DND-41 (cell line): ENCODE results near the gene TEX26.

Experiments
- ATAC-seq: fragments of 200-7000 bp; cut with Tn5 transposase; 3 replicates; pipeline ENCODE4 v1.9.1; 2021; ENCODE audit warnings: low read depth; ENCODE audit not compliant: insufficient read depth
- DNase-seq: peaks from one replicate; pipeline ENCODE4 v3.0.0-alpha.2; 2020
- H2AFZ ChIP-seq: 2 replicates; pipeline ENCODE4 v1.6.0; 2012; ENCODE audit warnings: low read depth, low read length
- H3K27ac ChIP-seq: 2 replicates; pipeline ENCODE4 v1.5.1; 2012; ENCODE audit warnings: low read length, inconsistent platforms
- H3K27me3 ChIP-seq: fragments of 200-600 bp; sonication (generic); 2 replicates; pipeline ENCODE4 v1.6.0; 2012; ENCODE audit warnings: low read length, mild to moderate bottlenecking, inconsistent platforms; ENCODE audit not compliant: insufficient read depth, poor library complexity
- H3K36me3 ChIP-seq: 2 replicates; pipeline ENCODE4 v1.5.1; 2012; ENCODE audit warnings: low read length, inconsistent platforms; ENCODE audit not compliant: insufficient read depth
- H3K4me1 ChIP-seq: 2 replicates; pipeline ENCODE4 v1.5.1; 2012; ENCODE audit warnings: mild to moderate bottlenecking, low read length; ENCODE audit not compliant: insufficient read depth
- H3K4me2 ChIP-seq: 2 replicates; pipeline ENCODE4 v1.6.0; 2012; ENCODE audit warnings: mild to moderate bottlenecking, moderate library complexity, low read length, inconsistent platforms; ENCODE audit not compliant: insufficient read depth
- H3K4me3 ChIP-seq, 2 experiments: fragments of 200-600 bp in 1 of 2; shearing (Covaris generic) in 1 of 2; 2 replicates each; pipeline ENCODE4 v1.5.1; 2012 to 2016; ENCODE audit warnings: inconsistent platforms in 2 of 2, low read length in 2 of 2, mild to moderate bottlenecking in 2 of 2, low read depth in 1 of 2, moderate library complexity in 1 of 2
- H3K79me2 ChIP-seq: 2 replicates; pipeline ENCODE4 v1.6.0; 2012; ENCODE audit warnings: low read length, inconsistent platforms; ENCODE audit not compliant: insufficient read depth
- H3K9ac ChIP-seq: 2 replicates; pipeline ENCODE4 v1.6.0; 2012; ENCODE audit warnings: low read depth, mild to moderate bottlenecking, inconsistent platforms, low read length, moderate library complexity
- H3K9me3 ChIP-seq: 2 replicates; pipeline ENCODE4 v1.5.1; 2012; ENCODE audit warnings: low read length, moderate library complexity, mild to moderate bottlenecking, inconsistent platforms; ENCODE audit not compliant: insufficient read depth, severe bottlenecking
- H4K20me1 ChIP-seq: 2 replicates; pipeline ENCODE4 v1.6.0; 2012; ENCODE audit warnings: low read length; ENCODE audit not compliant: insufficient read depth
- EZH2 ChIP-seq: IDR thresholded peaks from 3 replicates; pipeline ENCODE4 v1.6.1; 2012; ENCODE audit warnings: borderline replicate concordance, low read depth, mild to moderate bottlenecking, moderate library complexity, low read length, inconsistent platforms; ENCODE audit not compliant: severe bottlenecking
- TF ChIP-seq, protein P1 (sequence below): IDR thresholded peaks from 2 replicates; pipeline ENCODE4 v1.5.1; 2012; ENCODE audit warnings: borderline replicate concordance, low read length, moderate library complexity, mild to moderate bottlenecking; ENCODE audit not compliant: poor library complexity, severe bottlenecking; ENCODE audit errors: extremely low read depth

The TEX26 gene

GRCh38 chr13:31001647-31002046, 69.2 kb downstream of the TEX26 start:
- H3K9me3 ChIP-seq: no peaks in the 10 kb centered on the region
- DNase-seq: no peak
- H3K4me3 ChIP-seq: no peak overlapping the region
- H3K79me2 ChIP-seq: no peaks in the 10 kb centered on the region
- H3K4me2 ChIP-seq: no peak overlapping the region
- no peak for TF ChIP-seq EZH2
- TF ChIP-seq, protein P1, sequence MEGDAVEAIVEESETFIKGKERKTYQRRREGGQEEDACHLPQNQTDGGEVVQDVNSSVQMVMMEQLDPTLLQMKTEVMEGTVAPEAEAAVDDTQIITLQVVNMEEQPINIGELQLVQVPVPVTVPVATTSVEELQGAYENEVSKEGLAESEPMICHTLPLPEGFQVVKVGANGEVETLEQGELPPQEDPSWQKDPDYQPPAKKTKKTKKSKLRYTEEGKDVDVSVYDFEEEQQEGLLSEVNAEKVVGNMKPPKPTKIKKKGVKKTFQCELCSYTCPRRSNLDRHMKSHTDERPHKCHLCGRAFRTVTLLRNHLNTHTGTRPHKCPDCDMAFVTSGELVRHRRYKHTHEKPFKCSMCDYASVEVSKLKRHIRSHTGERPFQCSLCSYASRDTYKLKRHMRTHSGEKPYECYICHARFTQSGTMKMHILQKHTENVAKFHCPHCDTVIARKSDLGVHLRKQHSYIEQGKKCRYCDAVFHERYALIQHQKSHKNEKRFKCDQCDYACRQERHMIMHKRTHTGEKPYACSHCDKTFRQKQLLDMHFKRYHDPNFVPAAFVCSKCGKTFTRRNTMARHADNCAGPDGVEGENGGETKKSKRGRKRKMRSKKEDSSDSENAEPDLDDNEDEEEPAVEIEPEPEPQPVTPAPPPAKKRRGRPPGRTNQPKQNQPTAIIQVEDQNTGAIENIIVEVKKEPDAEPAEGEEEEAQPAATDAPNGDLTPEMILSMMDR: no peak
- H3K36me3 ChIP-seq: no peaks in the 10 kb centered on the region
- H2AFZ ChIP-seq: no peak overlapping the region
- H4K20me1 ChIP-seq: no peaks in the 10 kb centered on the region
- H3K9ac ChIP-seq: no peak overlapping the region
- no peak overlapping the region for H3K27ac ChIP-seq
- peaks cover 15% of the 10 kb centered on the region for H3K27me3 ChIP-seq
- no peak for ATAC-seq
- H3K4me1 ChIP-seq: no peaks in the 10 kb centered on the region

DNA sequence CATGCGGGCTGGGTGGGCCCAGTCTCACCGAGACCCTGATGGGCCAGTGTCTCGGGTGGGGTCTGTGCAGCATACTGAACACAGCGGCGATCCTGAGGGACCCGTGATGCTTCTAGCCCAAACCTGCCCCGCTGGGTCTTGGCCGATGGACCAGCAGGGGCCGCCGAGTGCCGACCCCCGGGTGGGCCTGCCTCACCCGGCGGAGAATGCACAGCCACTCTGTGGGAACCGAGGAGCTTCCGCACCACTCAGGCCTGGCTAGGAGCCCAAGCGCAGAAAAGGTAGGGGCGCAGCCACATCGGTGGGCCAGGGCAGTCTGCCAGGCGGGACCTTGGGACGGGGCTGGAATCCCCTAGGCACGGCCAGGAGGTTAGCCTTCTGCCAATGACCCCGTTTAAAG, 72.6 kb downstream of the TEX26 start:
- no peak for DNase-seq
- no peak overlapping the region for H2AFZ ChIP-seq
- TF ChIP-seq EZH2: no peak
- TF ChIP-seq, protein P1: no peak
- H3K4me3 ChIP-seq: no peak overlapping the region
- H3K79me2 ChIP-seq: no peaks in the 10 kb centered on the region
- no peak overlapping the region for H3K27ac ChIP-seq
- no peaks in the 10 kb centered on the region for H3K36me3 ChIP-seq
- no peaks in the 10 kb centered on the region for H3K4me1 ChIP-seq
- H3K9me3 ChIP-seq: no peaks in the 10 kb centered on the region
- no peaks in the 10 kb centered on the region for H4K20me1 ChIP-seq
- no peak for ATAC-seq
- H3K27me3 ChIP-seq: peaks cover 9% of the 10 kb centered on the region
- no peak overlapping the region for H3K4me2 ChIP-seq
- no peak overlapping the region for H3K9ac ChIP-seq

GRCh38 chr13:31007417-31007816, 75.0 kb downstream of the TEX26 start:
- H3K4me3 ChIP-seq: no peak overlapping the region
- no peak overlapping the region for H3K27ac ChIP-seq
- no peaks in the 10 kb centered on the region for H3K9me3 ChIP-seq
- no peaks in the 10 kb centered on the region for H3K4me1 ChIP-seq
- H3K4me2 ChIP-seq: no peak overlapping the region
- peaks cover 3% of the 10 kb centered on the region for H3K27me3 ChIP-seq
- no peak overlapping the region for H3K9ac ChIP-seq
- H2AFZ ChIP-seq: no peak overlapping the region
- DNase-seq: no peak
- ATAC-seq: no peak
- no peaks in the 10 kb centered on the region for H4K20me1 ChIP-seq
- no peaks in the 10 kb centered on the region for H3K79me2 ChIP-seq
- TF ChIP-seq, protein P1: no peak
- TF ChIP-seq EZH2: no peak
- H3K36me3 ChIP-seq: no peaks in the 10 kb centered on the region

DNA sequence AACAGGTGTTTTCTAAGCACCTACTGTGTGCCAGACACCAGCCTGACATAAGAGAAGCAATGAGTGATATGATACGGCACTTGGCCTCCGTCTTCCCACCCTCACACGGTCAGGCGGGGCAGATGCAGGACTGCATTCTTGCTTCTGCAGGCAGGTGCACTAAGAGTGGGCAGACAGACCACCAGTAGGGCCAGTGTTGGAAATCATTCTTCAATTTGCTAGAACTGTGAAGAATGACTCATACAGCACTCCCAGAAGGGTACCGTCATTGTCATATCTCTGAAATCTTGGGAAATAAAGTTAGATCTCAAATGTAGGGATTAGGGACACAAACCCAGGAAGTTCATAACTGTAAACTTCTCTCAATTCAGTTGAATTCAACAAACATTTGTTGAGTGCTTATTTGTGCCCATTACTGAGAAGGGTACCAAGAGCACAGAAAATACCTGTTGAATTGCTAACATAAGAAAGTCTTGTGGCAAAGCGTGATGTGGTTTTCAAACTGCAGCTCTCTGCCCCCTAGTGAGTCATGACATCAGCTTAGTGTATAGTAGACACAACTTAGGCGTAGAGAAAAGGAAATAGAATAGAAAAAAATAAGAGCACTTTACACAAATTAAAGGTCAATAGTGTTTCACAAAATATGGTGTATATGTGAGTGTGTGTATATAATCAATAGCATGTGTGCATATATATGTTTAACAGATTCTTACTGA, 76.1 kb downstream of the TEX26 start:
- peaks cover 3% of the 10 kb centered on the region for H3K27me3 ChIP-seq
- DNase-seq (no peak), ATAC-seq (peak; percentile 53; the same call in 1 of the 3 replicates)
- no peak overlapping the region for H3K4me2 ChIP-seq
- no peak overlapping the region for H3K9ac ChIP-seq
- H3K27ac ChIP-seq: no peak overlapping the region
- no peaks in the 10 kb centered on the region for H3K36me3 ChIP-seq
- H3K4me3 ChIP-seq: no peak overlapping the region
- no peaks in the 10 kb centered on the region for H3K79me2 ChIP-seq
- H2AFZ ChIP-seq: no peak overlapping the region
- TF ChIP-seq EZH2: no peak
- TF ChIP-seq, protein P1: no peak
- no peaks in the 10 kb centered on the region for H3K4me1 ChIP-seq
- no peaks in the 10 kb centered on the region for H3K9me3 ChIP-seq
- no peaks in the 10 kb centered on the region for H4K20me1 ChIP-seq
